ENCODE data around the gene SRSF4.
"Not testable (repeated sequence)": the region's sequence is repeated elsewhere in the genome, so short reads cannot be mapped to it uniquely, and the experiment has no call there.

Gene SRSF4

DNA sequence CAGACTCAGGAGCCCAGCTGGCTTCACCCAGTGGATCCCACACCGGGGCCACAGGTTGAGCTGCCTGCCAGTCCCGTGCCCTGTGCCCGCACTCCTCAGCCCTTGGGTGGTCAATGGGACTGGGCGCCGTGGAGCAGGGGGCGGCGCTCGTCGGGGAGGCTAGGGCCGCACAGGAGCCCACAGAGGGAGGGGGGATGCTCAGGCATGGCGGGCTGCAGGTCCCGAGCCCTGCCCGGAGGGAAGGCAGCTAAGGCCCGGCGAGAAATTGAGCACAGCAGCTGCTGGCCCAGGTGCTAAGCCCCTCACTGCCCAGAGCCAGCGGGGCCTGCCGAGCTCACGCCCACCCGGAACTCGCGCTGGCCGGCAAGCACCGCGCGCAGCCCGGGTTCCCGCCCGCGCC lies 50.6 kb downstream of the SRSF4 start:
- not testable (repeated sequence) for H3K4me3 ChIP-seq (ENCODE audit: low read depth, low read length); DNase-seq (ENCODE audit: low read depth)

GRCh38 chr1:29129916-29130315 lies 51.8 kb downstream of the SRSF4 start:
- DNase-seq (ENCODE audit: low read depth) = no peak

DNA sequence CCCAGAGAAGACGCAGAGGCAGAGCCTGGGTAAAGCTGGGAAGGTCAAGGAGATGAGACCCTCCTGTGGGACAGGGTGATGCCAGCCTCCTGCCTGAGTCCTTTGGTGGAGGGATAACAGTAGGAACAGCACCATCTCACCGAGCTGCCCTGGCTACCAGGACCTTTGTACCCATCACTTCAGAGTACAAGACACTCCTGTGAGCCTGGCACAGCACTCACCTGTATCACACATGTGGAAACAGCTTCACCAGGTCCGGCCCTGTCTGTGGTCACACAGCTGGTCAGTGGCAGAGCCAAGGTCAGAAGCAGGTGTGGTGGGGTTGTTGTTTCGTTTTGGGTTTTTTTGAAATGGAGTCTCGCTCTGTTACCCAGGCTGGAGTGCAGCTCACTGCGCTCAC lies 53.0 kb downstream of the SRSF4 start:
- DNase-seq (ENCODE audit: low read depth) = no peak
- no peak overlapping the region for H3K4me3 ChIP-seq (ENCODE audit: low read depth, low read length)

More at GRCh38 chr1:29129916-29130315, 51.8 kb downstream of the SRSF4 start:
- H3K4me3 ChIP-seq (ENCODE audit: low read depth, low read length) = no peak overlapping the region

GRCh38 chr1:29126198-29126597 lies 55.5 kb downstream of the SRSF4 start:
- DNase-seq (ENCODE audit: low read depth) = no peak
- H3K4me3 ChIP-seq (ENCODE audit: low read depth, low read length) = no peak overlapping the region

GRCh38 chr1:29125788-29126187 lies 55.9 kb downstream of the SRSF4 start:
- no peak for DNase-seq (ENCODE audit: low read depth)
- no peak overlapping the region for H3K4me3 ChIP-seq (ENCODE audit: low read depth, low read length)

GRCh38 chr1:29125237-29125641 lies 56.5 kb downstream of the SRSF4 start:
- no peak for DNase-seq (ENCODE audit: low read depth)
- peak overlapping the region; percentile 67 for H3K4me3 ChIP-seq (ENCODE audit: low read depth, low read length)

GRCh38 chr1:29124366-29125236 lies 57.1 kb downstream of the SRSF4 start:
- no peak for DNase-seq (ENCODE audit: low read depth)
- H3K4me3 ChIP-seq (ENCODE audit: low read depth, low read length) = peak overlapping the region; percentile 67

DNA sequence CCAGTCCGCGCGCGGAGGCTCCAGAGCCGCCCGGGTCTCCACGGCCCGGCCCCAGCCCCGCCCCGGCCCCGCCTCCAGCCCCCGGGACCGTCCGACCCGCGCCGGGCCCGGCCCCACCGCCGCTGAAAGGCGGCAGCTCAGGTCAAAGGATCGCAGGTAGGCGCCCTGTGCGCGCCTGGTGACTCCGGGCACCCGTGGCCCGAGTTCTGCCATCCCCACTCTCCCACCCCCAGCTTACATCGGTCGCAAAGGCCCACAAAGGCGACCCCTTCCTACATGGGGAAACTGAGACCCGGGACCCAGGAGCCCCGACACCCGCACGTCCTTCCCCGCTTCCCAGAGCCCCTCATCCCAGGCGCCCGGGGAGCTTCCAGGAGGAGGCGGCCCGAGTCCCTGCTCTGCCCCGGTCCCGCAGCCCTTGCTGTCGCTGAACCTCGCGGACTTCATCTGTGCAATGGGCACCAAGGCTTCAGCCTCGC lies 57.8 kb downstream of the SRSF4 start, which contains the start of gene TMEM200B:
TSS of gene TMEM200B (minus strand) at position 17 of the 479 bp plus-strand sequence. CDS start 2,075 bp downstream, outside the sequence.
- DNase-seq (ENCODE audit: low read depth) = no peak
- peak within 1 kb of the TSS; percentile 67 for H3K4me3 ChIP-seq (ENCODE audit: low read depth, low read length)

DNA sequence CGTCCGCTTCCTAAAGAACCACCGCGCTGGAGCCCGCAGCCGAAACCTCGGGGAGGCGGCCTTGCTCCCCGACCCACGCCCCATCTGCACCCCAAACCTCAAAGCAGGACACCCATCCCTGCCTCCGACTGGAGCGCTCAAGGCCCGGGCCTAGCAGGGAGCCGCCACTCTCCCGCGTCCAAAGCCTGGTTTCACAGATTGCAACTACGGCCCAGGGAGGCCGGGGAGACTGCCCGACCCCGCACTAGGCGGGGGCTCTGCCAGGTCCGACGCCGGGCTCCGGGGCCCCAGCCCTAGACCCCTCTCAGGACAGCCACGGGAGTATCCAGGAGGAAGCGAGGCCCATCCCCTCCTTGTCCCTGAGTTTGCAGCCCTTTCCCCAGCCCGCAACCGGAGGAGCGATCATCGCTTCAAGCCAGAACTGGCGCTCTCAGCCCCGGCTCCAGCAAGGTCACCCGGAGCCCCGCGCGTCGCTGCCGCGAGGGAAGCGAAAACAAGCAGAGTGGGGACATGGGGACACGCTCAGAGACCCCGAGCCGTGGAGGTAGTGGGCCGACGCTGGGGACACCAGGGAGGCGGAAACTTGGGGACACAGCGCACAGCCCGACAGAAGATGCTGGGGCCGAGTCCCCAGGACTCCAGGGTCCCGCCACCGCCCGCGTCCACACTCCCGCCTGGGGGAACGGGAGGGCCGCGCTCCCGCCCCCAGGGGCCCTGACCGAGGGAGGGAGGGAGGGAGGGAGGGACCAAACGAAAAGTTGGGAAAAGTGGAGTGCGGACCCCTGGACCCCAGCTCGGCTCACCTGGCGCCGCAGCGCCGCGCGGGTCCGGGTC lies 58.4 kb downstream of the SRSF4 start:
- DNase-seq (ENCODE audit: low read depth) = no peak
- H3K4me3 ChIP-seq (ENCODE audit: low read depth, low read length) = peak overlapping the region; percentile 67

DNA sequence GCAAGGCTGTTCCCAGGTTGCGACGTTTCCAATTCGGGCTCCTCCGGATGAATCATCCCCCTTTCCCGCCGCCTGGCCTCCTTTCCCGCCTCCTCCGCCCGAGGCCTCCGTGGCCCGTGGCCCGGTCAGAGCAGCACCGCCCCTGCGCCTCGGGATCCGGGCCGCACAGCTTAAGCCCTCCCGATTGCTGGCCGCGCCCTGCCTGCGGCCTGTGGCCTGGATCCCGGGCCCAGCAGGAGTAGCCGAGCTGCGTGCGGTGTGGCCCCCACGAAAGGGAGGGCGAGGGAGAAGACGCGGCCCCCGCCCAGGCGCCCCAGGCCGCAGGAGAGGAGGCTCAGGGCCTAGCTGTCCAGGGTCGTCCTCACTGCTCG lies 59.0 kb downstream of the SRSF4 start:
- peak overlapping the region; percentile 67 for H3K4me3 ChIP-seq (ENCODE audit: low read depth, low read length)
- DNase-seq (ENCODE audit: low read depth) = peak; percentile 28

GRCh38 chr1:29121936-29122681 lies 59.6 kb downstream of the SRSF4 start:
- peak overlapping the region; percentile 67 for H3K4me3 ChIP-seq (ENCODE audit: low read depth, low read length)
- no peak for DNase-seq (ENCODE audit: low read depth)

DNA sequence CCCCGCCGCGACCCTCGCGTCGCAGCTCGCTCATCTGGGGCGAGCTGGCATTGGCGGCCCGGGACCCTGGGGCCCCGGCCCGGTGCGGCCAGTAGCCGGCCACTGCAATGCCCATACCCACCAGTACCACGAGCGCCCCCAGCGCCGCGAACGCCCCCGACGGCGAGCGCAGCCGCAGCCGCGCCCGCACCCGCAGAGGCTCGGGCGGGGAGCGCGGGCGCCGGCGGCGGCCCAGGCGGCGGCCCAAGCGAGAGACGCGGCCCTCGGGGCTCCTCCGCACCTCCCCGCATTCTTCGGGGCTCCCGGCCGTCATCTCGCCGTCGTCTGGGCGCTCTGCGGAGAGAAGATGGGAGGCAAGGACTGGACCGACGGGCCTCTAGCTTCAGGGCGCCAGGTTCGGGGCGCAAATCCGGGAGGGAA lies 60.2 kb downstream of the SRSF4 start:
- peak overlapping the region; percentile 67 for H3K4me3 ChIP-seq (ENCODE audit: low read depth, low read length)
- no peak for DNase-seq (ENCODE audit: low read depth)

DNA sequence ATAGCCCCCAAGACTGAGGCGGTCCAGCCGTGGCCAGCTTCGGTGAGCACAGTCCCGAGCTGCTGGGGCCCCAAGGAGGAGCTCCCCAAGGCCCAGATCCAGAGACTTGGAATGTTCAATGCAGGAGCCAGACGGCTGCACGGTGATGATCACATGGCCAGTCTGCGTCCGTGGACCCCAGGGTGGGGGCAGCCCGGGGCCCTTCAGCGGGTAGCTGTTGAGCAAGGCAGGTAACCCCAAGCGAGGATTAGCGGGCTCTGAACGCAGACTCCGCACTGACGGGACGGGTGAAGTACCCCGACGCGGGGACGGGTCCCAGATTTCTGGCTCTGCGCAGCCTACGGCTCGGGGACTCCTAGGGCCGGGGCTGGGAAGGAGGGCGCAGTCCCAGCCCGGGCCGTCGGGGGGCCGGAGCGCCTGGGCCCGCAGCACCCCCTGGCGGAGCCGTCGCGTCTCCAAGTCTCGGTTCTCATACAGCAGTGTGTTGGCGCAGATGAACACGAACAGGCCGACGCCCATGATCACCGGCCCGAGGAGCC lies 60.7 kb downstream of the SRSF4 start:
- no peak for DNase-seq (ENCODE audit: low read depth)
- no peak overlapping the region for H3K4me3 ChIP-seq (ENCODE audit: low read depth, low read length)

DNA sequence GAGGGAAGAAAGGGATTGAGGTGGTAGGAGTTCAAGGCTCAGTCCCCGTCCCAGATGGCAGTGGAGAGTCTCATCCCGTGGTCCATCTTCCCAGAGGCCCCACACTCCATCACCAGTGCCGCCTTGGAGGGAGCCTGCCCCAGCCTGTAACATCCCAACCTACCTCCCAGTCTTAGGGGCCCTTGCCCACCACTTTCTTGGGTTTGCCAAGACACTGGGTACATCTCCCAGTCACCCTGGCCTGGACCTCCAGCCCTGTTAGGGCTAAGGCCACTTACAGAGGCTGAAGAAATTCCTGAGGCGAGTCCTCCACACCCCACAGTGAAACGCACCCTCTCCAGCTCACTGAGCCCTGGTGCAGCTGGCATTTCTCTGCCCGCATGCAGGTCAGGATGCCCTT lies 61.3 kb downstream of the SRSF4 start:
- DNase-seq (ENCODE audit: low read depth) = no peak
- no peak overlapping the region for H3K4me3 ChIP-seq (ENCODE audit: low read depth, low read length)

DNA sequence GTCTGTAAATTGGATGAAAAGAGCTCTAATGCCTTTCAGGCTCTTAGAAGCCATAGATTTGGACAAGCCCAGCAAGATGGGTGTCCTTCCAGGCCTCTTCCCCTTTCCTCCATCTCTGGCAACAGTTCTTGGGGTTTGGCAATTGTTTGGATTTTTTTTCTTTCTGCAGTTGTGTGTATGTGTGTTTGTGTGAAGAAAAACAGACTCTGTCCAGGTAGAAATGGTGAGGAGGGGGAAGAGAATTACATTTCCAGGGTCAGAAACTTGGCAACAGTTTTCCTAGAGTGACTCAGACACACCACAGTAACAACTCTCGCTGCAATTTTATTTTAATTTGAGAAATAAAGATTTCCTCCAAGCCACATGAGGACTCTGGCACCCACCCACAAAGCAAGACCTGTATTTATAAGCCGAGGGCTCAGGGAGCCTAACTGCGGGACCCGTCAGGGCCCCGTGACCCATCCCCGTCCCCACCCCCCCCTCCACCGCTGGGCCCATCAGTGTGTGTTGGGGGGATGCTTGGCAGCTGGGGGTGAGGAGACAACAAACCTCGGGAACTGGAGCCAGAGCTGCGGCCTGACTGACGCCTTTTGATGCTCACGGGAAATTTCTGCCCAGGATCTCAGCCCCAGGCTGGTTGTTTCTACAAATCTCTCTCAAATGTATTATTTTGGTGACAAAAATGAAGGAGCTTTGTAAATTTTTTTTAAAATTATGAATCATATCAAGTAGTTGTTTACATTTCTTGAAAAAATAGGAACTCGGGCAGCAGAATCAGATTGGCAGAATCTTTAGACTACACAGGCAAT lies 62.4 kb downstream of the SRSF4 start:
- no peak overlapping the region for H3K4me3 ChIP-seq (ENCODE audit: low read depth, low read length)
- DNase-seq (ENCODE audit: low read depth) = no peak

DNA sequence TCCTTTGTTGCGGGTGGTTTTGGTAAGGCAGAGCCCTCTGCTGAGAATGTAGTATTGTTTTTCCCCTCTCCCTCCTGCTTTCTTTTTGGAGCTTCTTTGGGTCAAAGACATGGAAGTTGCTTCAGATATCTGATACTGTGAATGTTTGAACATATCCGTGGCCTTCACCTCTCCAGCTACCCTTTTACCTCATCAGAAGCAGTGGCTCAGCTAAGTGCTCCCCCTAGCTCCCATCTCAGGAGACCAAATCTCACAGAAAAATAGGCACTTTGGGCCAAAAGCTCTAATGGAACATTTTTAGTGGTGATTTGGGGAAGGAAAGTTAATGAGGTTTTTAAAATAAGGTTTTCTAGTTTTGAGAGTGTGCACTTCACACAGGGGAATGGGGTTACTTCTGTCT lies 64.3 kb downstream of the SRSF4 start:
- no peak for DNase-seq (ENCODE audit: low read depth)
- no peak overlapping the region for H3K4me3 ChIP-seq (ENCODE audit: low read depth, low read length)

GRCh38 chr1:29114654-29115053 lies 67.0 kb downstream of the SRSF4 start:
- no peak for DNase-seq (ENCODE audit: low read depth)

DNA sequence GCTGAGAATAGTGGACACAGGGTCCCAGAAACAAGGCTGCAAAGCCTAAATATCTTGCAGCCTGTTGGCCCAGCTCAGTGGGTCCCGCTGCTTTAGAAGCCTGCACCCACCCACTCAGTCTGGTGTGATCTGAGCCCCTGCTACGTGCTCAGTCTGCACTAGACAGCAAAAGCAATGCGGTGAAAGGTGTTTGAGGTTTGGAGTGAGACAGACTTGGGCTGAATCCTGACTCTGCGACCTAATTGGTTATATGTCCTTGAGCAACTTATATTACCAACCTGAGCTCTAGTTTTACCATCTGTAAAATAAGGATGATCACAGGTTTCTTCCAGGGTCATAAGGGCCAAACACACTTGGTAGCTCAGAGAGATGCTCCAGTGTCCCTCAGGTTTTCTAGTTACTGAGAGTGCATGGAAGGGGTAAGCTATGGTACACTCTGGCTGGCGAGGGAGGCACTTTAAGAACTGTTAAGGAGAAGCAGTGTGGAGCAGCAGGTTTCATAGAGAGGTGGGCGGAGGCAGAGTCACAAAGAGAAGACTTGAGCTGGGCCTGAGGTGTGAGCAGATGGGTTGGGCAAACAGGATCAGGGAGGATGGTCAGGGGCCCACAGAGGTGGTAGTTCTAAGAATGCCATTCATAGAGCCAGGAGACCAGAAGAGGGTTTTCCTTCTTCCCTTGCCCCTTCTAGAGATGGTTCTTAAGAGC lies 68.1 kb downstream of the SRSF4 start:
- no peak overlapping the region for H3K4me3 ChIP-seq (ENCODE audit: low read depth, low read length)
- DNase-seq (ENCODE audit: low read depth) = no peak

More at GRCh38 chr1:29114654-29115053, 67.0 kb downstream of the SRSF4 start:
- no peak overlapping the region for H3K4me3 ChIP-seq (ENCODE audit: low read depth, low read length)
